GM18505 (cell line): ENCODE results near the gene ZNRF4.

Experiments
- ATAC-seq: cut with Tn5 transposase; IDR thresholded peaks from one replicate; pipeline ENCODE4 v1.9.1; 2021; ENCODE audit not compliant: unreplicated experiment
- POLR2A ChIP-seq: IDR thresholded peaks from 4 replicates; pipeline ENCODE4 v1.6.1; 2011; ENCODE audit warnings: borderline replicate concordance; ENCODE audit not compliant: insufficient read depth, insufficient read length; ENCODE audit errors: extremely low read depth

Gene ZNRF4

DNA sequence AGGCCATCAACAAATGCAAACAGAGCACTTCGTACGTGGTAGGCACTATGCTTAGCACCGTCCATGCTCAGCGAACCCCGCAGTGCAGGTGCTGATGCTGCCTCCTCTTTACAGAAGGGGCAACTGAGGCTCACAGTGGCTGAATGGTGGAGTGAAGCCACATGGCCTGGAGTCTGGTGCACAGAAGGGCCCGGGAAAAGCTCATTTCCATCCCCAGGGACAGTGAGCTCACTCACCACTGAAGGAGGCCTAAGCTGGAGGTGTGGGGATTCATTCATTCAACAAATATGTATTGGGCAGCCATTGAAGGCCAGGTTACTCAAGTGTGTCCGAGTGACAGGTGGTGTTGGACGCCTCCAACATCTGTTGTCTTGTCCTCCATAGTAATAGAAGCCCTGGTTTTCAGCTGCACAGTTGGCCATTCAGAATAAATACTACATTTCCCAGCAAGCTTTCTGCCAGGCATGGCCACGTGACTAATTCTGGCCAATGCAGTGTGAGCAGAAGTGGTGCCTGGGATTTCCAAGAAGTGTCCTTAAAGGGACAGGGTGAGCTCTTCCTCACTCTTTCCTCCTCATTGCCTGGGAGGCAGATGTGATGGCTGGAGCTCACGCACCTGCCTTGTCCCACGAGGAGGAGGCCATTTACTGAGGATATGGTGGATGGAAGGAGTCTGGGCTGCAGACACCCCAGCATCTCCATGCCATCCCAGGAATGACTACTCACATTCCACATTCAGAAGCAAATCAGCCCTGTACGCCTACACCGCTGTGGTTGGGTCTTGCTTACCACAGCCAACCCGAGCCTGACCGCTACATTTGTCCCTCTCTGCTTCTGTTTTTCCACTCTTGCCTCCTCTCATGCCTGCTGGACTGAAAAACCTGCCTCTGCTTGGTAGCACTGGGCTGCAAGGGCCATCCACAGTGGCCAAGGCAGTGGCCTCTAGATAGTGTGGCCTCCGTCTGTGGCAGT lies 2.3 kb upstream of the ZNRF4 start:
- TF ChIP-seq POLR2A, result no peak
- ATAC-seq, result no peak

DNA sequence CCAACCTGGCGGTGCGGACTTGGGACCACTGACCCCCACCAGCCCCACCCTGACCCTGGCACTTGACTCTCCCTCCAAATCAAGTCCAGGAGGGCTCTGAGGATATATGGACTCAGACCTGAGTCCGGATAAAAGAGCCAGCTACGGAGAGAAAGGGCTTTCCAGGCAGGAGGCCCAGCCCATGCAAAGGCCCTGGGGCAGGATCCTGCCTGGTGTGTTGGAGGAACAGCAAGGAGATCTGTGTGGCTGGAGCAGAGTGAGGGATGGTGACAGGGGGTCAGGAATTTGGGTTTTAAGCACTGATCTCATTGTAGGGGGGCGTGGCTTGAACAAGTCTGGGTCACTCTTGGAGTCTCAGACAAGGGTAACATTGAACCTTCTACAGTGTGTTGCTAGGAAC lies 474 bp upstream of the ZNRF4 start:
- ATAC-seq, result no peak
- TF ChIP-seq POLR2A, result no peak

DNA sequence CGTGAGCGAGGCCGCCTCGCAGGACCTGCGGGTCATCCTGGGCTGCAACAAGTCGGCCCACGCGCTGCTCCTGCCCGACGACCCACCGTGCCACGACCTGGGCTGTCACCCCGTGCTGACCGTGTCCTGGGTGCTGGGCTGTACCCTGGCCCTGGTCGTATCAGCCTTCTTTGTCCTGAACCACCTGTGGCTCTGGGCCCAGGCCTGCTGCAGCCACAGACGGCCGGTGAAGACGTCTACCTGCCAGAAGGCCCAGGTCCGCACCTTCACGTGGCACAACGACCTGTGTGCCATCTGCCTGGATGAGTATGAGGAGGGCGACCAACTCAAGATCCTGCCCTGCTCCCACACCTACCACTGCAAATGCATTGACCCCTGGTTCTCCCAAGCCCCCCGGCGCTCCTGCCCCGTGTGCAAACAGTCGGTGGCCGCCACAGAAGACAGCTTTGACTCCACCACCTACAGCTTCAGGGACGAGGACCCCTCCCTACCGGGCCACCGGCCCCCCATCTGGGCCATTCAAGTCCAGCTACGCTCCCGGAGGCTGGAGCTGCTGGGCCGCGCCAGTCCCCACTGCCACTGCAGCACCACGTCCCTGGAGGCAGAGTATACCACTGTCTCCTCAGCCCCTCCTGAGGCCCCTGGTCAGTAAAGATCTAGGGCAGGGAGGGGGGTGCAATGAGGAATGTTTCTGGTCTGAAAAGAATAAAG lies 1.1 kb downstream of the ZNRF4 start:
- no peak for TF ChIP-seq POLR2A
- no peak for ATAC-seq

DNA sequence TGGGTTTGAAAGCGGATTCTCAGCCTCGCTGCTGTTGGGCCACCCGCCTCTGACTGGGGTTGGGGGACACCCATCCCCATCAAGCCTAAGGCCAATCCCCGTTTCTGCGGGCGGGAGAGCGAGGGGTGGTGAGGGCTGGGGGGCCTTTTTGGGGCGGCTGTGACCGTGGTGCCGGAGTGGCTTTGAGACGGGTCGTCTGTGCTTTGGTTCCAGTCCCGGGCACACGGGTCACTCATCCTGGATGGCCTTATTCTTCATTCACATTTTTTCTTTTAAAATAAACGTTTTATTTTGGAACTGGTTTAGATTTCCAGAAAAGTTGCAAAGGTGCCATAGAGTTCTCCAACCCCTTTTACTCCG lies 1.6 kb downstream of the ZNRF4 start:
- TF ChIP-seq POLR2A, result no peak
- ATAC-seq, result no peak

DNA sequence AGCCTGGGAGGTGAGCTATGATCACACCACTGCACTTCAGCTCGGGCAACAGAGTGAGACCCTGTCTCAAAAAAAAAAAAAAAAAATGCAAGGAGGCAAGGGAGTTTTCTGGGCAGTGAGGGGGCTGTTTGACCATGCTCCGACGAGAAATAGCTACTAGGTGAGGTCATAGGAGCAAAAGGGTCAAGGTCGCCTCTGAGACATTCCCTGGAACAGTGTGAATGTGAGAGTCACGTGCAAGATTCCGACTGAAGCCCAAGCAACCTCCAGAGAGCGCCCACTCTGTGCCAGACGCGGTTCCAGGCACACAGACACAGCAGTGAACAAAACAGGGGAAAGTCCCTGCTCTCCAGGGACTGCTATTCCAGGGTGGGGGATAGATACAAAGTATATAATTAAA lies 2.5 kb downstream of the ZNRF4 start:
- ATAC-seq, result no peak
- TF ChIP-seq POLR2A, result no peak

DNA sequence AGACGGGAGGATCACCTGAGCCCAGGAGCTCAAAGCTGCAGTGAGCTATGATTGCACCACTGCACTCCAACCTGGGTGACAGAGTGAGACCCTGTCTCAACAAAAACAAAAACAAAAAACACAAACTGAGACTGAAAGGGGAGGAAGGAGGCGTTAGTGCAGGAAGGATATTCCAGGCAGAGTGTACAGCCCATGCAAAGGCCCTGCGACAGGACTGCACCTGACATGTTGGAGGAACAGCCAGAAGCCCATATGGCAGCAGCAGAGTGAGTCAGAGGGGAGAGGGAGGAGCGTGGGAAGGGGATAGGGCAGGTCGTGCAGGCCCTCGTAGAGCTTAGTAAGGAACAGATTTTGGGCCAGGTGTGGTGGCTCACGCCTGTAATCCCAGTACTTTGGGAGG lies 3.2 kb downstream of the ZNRF4 start:
- ATAC-seq, result no peak
- TF ChIP-seq POLR2A, result no peak

DNA sequence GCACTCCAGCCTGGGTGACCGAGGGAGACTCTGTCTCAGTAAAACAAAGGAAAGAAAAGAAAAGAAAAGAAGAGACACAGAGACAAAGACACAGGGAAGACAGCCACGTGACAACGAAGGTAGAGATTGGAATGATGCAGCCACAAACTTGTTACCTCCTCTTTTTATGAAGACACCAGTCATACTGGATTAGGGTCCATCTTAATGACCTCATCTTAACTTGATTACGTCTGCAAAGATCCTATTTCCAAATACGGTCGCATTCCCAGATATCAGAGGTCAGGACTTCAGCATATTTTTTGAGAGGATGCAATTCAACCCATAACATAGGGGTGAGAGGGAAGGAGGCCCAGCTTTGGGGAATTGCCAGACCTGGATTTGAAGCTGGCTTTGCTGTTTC lies 4.1 kb downstream of the ZNRF4 start:
- TF ChIP-seq POLR2A, result no peak
- no peak for ATAC-seq

DNA sequence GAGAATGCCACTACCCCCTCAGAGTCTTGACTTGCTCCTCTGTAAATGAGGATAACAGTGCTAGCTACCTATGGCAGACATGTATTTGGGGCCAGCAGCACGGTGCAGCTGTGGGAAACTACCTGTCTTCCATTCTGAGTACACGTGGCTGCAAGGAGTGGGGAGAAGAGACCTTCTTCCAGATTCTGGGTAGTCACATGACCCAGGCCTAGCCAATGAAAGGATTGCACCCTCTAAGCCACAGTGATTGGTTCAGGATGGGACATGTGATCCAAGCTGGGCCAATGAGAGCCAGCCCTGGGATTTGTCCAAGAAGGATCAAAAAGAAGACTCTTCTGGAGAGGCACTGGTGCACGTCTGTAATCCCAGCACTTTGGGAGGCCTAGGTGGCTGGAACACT lies 5.5 kb downstream of the ZNRF4 start:
- no peak for ATAC-seq
- TF ChIP-seq POLR2A, result no peak

DNA sequence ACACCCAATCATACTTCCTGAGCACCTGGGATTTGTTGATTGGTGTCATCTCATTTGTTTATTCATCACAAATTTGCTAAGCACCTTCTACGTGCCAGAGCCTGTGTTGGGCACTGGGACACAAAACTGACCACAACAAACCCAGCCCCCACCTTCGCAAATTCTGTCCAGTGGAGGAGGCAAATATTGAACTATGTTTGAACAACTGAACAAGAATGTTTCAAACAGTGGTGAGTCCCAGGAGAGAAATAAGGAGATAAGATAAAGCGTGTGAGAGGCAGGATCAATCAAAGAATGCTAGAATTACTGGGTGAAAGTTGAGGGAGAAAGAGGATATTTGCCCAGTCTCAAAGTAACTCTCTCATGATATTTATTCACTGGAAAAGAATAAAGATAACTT lies 8.7 kb downstream of the ZNRF4 start:
- no peak for ATAC-seq
- no peak for TF ChIP-seq POLR2A

DNA sequence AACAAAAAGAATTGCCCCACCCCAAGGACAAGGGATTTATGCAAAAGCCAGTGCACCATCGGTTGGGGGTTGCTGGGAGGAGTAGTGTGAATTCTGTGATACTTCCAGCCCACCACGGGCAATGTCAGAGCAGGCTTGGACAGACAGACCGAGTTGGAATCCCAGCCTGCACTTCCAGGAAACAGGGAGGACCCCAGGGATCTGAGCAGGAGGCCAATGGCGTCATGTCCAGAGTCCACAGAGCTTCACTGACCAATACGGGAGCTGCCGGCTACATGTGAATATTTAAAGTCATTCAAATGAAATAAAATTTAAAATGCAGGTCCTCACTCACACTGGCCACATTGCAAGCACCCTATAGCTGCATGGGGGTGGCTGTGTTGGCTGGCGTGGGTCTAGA lies 10.9 kb downstream of the ZNRF4 start:
- ATAC-seq, result no peak
- no peak for TF ChIP-seq POLR2A

DNA sequence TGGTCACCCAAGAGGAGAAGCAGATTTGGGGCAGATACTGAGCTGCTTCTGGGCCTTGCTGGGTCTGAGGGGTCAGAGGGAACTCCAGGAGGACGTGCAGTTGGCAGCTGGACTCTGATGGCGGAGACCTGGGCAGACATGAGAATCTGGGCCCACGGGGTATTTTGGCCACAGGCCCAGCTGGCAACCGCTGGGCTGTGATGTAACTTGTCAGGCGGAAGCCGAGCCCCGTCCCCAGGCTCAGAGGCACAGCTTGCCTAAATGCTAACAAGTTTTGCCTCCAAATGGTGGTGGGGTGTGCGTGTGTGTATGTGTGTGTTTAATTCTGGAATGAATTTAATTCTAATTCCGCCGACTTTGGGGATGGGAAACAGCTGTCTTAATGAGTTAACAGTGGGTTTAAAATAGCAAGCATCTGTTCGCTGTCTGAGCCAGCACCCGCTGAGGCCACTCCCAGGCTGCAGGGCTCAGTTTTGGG lies 11.6 kb downstream of the ZNRF4 start:
- ATAC-seq, result no peak
- TF ChIP-seq POLR2A, result no peak

DNA sequence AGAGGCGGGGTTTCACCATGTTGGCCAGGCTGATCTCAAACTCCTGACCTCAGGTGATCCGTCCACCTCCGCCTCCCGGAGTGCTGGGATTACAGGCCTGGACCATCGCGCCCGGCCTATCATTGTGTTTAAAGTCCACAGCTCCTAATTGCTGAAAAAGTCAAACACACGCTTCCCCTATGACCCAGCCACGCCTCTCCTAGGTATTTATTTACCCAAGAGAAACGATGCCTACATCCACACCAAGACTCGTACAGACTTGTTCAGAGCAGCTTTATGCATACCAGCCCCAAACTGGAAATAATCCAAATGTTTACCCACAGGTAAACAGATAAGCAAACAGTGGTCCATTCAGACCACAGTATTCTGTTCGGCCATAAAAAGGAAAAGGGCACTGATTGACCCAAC lies 15.1 kb downstream of the ZNRF4 start:
- no peak for ATAC-seq
- TF ChIP-seq POLR2A, result no peak

DNA sequence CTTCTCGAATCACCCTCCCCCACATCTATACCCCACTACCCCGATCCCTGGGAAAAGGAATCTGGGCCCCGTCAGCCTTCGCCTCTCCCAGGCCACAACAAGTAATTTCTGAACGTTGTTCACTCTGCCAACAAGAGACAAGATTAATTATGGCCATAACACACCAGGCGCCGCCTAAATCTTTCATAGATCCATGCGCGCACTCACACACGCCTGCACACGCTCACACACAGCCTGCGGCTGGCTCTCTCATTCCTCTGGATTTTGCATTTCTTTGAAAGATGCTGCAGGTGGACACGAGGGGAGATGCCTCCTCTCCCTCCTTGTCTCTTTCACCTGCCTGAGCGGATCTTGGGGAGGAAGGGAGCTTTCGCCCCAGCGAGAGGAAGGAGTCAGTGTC lies 17.1 kb downstream of the ZNRF4 start:
- TF ChIP-seq POLR2A, result no peak
- ATAC-seq, result no peak

DNA sequence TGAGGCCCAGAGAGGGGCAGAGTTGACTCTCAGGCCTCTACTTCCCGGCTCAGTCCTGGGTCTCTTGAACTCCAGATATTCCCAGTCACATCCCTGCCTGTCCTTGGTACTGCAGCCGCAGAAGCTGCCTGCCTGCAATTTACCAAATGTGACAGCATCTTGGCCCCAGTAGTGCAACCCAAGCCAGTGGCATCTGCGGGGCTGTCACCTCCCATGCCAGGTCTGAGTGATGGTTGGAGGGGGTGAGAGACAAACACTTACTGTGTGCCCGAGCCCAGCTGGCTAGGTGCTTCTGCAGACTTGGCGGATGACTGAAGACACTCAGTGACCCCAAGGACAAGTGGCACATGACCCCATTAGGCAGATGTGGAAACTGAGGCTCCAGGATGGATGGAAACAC lies 18.4 kb downstream of the ZNRF4 start:
- no peak for TF ChIP-seq POLR2A
- ATAC-seq, result no peak
